ENCODE measurements around the gene COG2.
A peak's percentile ranks its signal among the peaks of the same experiment; 100 is the strongest.
"Not testable (repeated sequence)": the region's sequence is repeated elsewhere in the genome, so short reads cannot be mapped to it uniquely, and the experiment has no call there.

Gene COG2

GRCh38 chr1:230642263-230642959 is at the start of gene COG2:
Gene COG2 (plus strand): TSS chr1:230642481. CDS start chr1:230642607, 126 bp downstream.
- DNase-seq (ENCODE audit: low spot score): peak; percentile 95

GRCh38 chr1:230592848-230593414 is 49.4 kb upstream of the COG2 start:
- no peak for DNase-seq (ENCODE audit: low spot score)

GRCh38 chr1:230594214-230594773 is 48.0 kb upstream of the COG2 start:
- DNase-seq (ENCODE audit: low spot score): no peak

- no peak for DNase-seq (ENCODE audit: low spot score)
These were observed 47.1 kb upstream of the COG2 start for GRCh38 chr1:230595181-230595580.

- no peak for DNase-seq (ENCODE audit: low spot score)
These were observed 46.0 kb upstream of the COG2 start for GRCh38 chr1:230596306-230596705.

GRCh38 chr1:230598745-230599144 is 43.5 kb upstream of the COG2 start:
- DNase-seq (ENCODE audit: low spot score): no peak

- no peak for DNase-seq (ENCODE audit: low spot score)
These were observed 42.2 kb upstream of the COG2 start for GRCh38 chr1:230599926-230600656.

- not testable (repeated sequence) for DNase-seq (ENCODE audit: low spot score)
These were observed 41.5 kb upstream of the COG2 start for GRCh38 chr1:230600657-230601400.

GRCh38 chr1:230609208-230609607 is 33.1 kb upstream of the COG2 start:
- no peak for DNase-seq (ENCODE audit: low spot score)

GRCh38 chr1:230610589-230610988 is 31.7 kb upstream of the COG2 start:
- DNase-seq (ENCODE audit: low spot score): no peak

- no peak for DNase-seq (ENCODE audit: low spot score)
These were observed 31.0 kb upstream of the COG2 start for GRCh38 chr1:230611128-230611877.

- DNase-seq (ENCODE audit: low spot score): no peak
These were observed 30.4 kb upstream of the COG2 start for GRCh38 chr1:230611878-230612235.

- no peak for DNase-seq (ENCODE audit: low spot score)
These were observed 29.6 kb upstream of the COG2 start for GRCh38 chr1:230612651-230613050.

GRCh38 chr1:230614121-230614520 is 28.2 kb upstream of the COG2 start:
- no peak for DNase-seq (ENCODE audit: low spot score)

- no peak for DNase-seq (ENCODE audit: low spot score)
These were observed 23.7 kb upstream of the COG2 start for GRCh38 chr1:230618537-230618936.

- DNase-seq (ENCODE audit: low spot score): no peak
These were observed 21.5 kb upstream of the COG2 start for GRCh38 chr1:230620649-230621323.

- DNase-seq (ENCODE audit: low spot score): no peak
These were observed 20.8 kb upstream of the COG2 start for GRCh38 chr1:230621324-230622030.

- no peak for DNase-seq (ENCODE audit: low spot score)
These were observed 20.1 kb upstream of the COG2 start for GRCh38 chr1:230622151-230622550.

GRCh38 chr1:230624097-230624713 is 18.1 kb upstream of the COG2 start:
- DNase-seq (ENCODE audit: low spot score): no peak

- DNase-seq (ENCODE audit: low spot score): no peak
These were observed 16.0 kb upstream of the COG2 start for GRCh38 chr1:230626232-230626631.

All from CD4-positive, alpha-beta T cell treated with Interleukin-2 at 100 ng/mL for 4 hours (primary cell).